Measurements from ENCODE around the gene PLXNC1. TPM values are rescaled to one million over a fixed set of nuclear protein-coding genes. Genes with fewer than 3 reads are reported as not detected.

PLXNC1 gene
- total RNA-seq, 1 experiment from 2014 or later = 1.3 TPM

DNA sequence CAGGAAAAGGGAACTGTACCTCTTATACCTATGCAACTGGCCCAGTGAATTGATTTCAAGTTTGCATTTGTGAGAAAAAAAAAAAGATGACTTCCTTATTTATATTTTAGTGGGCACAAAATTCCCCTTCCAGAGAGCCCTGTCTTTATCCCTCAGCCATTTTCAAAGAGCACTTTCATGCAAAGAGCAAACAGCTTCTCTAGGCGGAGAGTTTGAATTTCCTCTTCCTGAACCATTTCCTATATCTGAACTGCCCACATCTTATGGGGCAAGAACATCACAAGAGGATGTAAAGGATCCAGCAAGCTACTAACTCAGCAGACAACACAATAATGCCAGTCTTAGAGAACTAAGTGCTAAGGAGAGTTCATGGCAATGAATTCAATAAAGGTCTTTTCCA lies 22.3 kb upstream of the PLXNC1 start:
- no peaks in the 10 kb centered on the region for H3K9me3 Mint-ChIP-seq (ENCODE audit: low read depth, unreplicated experiment)
- no peak overlapping the region for H3K4me3 Mint-ChIP-seq (ENCODE audit: low read depth, unreplicated experiment)
- H3K4me1 Mint-ChIP-seq (ENCODE audit: low read depth, unreplicated experiment) = no peaks in the 10 kb centered on the region
- CTCF ChIA-PET = interaction anchor here (0.6 to 1.4 kb wide), 2 partner anchors 20 to 283 kb away, joined by 3 read pairs; no protein-coding TSS in a partner anchor
- no peak overlapping the region for H3K27ac Mint-ChIP-seq (ENCODE audit: unreplicated experiment)
- intact Hi-C loops (cut with micrococcal nuclease; ENCODE audit: unreplicated experiment) = no loop called here
- peaks cover 80% of the 10 kb centered on the region for H3K27me3 Mint-ChIP-seq (ENCODE audit: unreplicated experiment)
- DNase-seq = no peak
- TF ChIP-seq, protein P1, sequence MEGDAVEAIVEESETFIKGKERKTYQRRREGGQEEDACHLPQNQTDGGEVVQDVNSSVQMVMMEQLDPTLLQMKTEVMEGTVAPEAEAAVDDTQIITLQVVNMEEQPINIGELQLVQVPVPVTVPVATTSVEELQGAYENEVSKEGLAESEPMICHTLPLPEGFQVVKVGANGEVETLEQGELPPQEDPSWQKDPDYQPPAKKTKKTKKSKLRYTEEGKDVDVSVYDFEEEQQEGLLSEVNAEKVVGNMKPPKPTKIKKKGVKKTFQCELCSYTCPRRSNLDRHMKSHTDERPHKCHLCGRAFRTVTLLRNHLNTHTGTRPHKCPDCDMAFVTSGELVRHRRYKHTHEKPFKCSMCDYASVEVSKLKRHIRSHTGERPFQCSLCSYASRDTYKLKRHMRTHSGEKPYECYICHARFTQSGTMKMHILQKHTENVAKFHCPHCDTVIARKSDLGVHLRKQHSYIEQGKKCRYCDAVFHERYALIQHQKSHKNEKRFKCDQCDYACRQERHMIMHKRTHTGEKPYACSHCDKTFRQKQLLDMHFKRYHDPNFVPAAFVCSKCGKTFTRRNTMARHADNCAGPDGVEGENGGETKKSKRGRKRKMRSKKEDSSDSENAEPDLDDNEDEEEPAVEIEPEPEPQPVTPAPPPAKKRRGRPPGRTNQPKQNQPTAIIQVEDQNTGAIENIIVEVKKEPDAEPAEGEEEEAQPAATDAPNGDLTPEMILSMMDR (IDR thresholded peaks at IDR 0.05; ENCODE audit: unreplicated experiment) = no peak
- no TSS peak for BruUV-seq (replicated peaks)
- no peaks in the 10 kb centered on the region for H3K36me3 Mint-ChIP-seq (ENCODE audit: insufficient read depth, unreplicated experiment)

GRCh38 chr12:94127239-94128131 lies 20.9 kb upstream of the PLXNC1 start:
- DNase-seq = no peak
- H3K9me3 Mint-ChIP-seq (ENCODE audit: low read depth, unreplicated experiment) = no peaks in the 10 kb centered on the region
- H3K4me3 Mint-ChIP-seq (ENCODE audit: low read depth, unreplicated experiment) = no peak overlapping the region
- peaks cover 84% of the 10 kb centered on the region for H3K27me3 Mint-ChIP-seq (ENCODE audit: unreplicated experiment)
- TF ChIP-seq, protein P1 (IDR thresholded peaks at IDR 0.05; ENCODE audit: unreplicated experiment) = no peak
- no TSS peak for BruUV-seq (replicated peaks)
- intact Hi-C loops (cut with micrococcal nuclease; ENCODE audit: unreplicated experiment) = no loop called here
- H3K36me3 Mint-ChIP-seq (ENCODE audit: insufficient read depth, unreplicated experiment) = no peaks in the 10 kb centered on the region
- H3K27ac Mint-ChIP-seq (ENCODE audit: unreplicated experiment) = no peak overlapping the region
- CTCF ChIA-PET = interaction anchor here (1.4 kb wide), 1 partner anchor 22 kb away, joined by 3 read pairs; no protein-coding TSS in a partner anchor
- H3K4me1 Mint-ChIP-seq (ENCODE audit: low read depth, unreplicated experiment) = no peaks in the 10 kb centered on the region

DNA sequence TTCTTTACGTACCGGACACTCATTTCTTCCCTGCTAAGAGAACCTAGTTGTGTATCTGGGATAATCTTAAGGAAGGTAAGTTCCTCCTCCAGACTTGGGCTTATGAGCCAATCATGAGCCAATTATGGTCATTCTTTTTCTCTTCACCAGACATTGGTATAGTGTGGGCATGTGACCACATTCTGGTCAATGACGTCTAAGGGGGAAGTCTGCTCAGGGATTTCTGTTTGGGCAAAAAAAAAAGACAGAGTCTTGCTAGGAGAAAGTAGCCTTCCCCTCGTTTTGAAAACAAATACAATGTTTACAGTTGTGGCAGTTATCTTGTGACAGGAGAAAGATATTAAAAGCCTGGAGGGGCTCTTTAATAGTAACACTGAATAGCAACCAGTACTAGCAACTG lies 20.1 kb upstream of the PLXNC1 start:
- intact Hi-C loops (cut with micrococcal nuclease; ENCODE audit: unreplicated experiment) = no loop called here
- no TSS peak for BruUV-seq (replicated peaks)
- Mint-ChIP-seq H3K4me3 (ENCODE audit: low read depth, unreplicated experiment) (no peak overlapping the region), H3K36me3 (ENCODE audit: insufficient read depth, unreplicated experiment) (no peaks in the 10 kb centered on the region), H3K9me3 (ENCODE audit: low read depth, unreplicated experiment) (no peaks in the 10 kb centered on the region), H3K27me3 (ENCODE audit: unreplicated experiment) (peaks cover 84% of the 10 kb centered on the region), H3K27ac (ENCODE audit: unreplicated experiment) (no peak overlapping the region), H3K4me1 (ENCODE audit: low read depth, unreplicated experiment) (no peaks in the 10 kb centered on the region)
- CTCF ChIA-PET = no interaction called here
- DNase-seq = no peak
- TF ChIP-seq, protein P1 (IDR thresholded peaks at IDR 0.05; ENCODE audit: unreplicated experiment) = no peak

DNA sequence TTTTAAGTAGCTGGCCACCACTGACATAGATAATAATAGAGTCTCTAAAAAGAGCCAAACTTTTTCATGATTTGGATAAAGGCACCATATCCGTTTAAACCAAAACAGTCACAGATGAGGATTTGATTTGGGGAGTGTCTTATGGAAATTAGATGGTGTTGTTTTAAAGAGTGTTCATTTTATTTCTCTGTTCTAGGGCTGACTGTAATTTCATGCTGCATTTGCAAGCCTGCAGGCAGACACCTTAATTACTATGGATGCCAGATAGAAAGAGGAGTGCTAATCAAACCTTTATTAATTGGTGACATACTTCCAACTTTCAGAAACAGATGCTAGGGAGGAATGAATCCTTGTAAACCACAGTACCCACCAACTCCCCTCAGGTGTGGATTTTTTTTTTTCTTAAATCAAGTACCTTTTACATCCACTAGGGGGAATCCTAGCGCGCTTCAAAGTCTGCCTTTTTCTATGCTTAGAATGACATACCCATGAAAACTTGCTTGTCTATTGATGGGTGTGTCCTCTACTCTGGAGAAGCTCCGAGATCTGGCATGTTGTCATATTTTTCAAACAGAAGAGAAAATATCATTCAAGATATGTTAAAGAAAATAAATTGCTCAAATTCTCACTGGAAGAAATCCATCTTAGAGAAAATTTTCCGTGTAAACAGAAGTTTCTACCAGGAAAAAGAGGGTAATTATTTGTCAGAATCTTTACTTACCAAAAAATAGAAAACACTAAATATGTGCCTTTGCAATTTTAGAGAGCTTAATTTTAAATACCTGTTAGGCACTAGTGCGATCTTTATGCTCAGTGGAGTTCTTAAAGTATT lies 14.2 kb upstream of the PLXNC1 start:
- Mint-ChIP-seq H3K27ac (ENCODE audit: unreplicated experiment) (no peak overlapping the region), H3K9me3 (ENCODE audit: low read depth, unreplicated experiment) (no peaks in the 10 kb centered on the region), H3K4me3 (ENCODE audit: low read depth, unreplicated experiment) (no peak overlapping the region), H3K36me3 (ENCODE audit: insufficient read depth, unreplicated experiment) (no peaks in the 10 kb centered on the region), H3K4me1 (ENCODE audit: low read depth, unreplicated experiment) (no peaks in the 10 kb centered on the region), H3K27me3 (ENCODE audit: unreplicated experiment) (peaks cover 68% of the 10 kb centered on the region)
- TF ChIP-seq, protein P1 (IDR thresholded peaks at IDR 0.05; ENCODE audit: unreplicated experiment) = peak; percentile 63
- CTCF ChIA-PET = interaction anchor here (0.7 to 1.4 kb wide), 3 partner anchors 18 to 598 kb away, joined by 3 to 4 read pairs (median 3); no protein-coding TSS in a partner anchor
- intact Hi-C loops (cut with micrococcal nuclease; ENCODE audit: unreplicated experiment) = loop anchor here (1.0 kb wide), 2 partner anchors 300 to 398 kb away; no protein-coding TSS in a partner anchor
- peak; percentile 36 for DNase-seq
- no TSS peak for BruUV-seq (replicated peaks)

Measured in Calu3 (cell line).